SH-SY5Y (cell line): Measurements from ENCODE around the gene GALNT1.

Experiments used
- GATA2 ChIP-seq: IDR thresholded peaks from 2 replicates; pipeline ENCODE4 v1.6.1; 2011; ENCODE audit warnings: mild to moderate bottlenecking, low read depth, low read length
- GATA3 ChIP-seq: IDR thresholded peaks from 2 replicates; pipeline ENCODE4 v1.6.1; 2011; ENCODE audit warnings: low read depth, mild to moderate bottlenecking, low read length, moderate library complexity

- no peak for TF ChIP-seq GATA3
- no peak for TF ChIP-seq GATA2
Measured at GRCh38 chr18:35609236-35609635, 27.7 kb downstream of the GALNT1 start.
